ENCODE data around the gene PABPN1L.

Gene PABPN1L

GRCh38 chr16:88901718-88902337 lies 35.4 kb upstream of the PABPN1L start:
- Histone ChIP-seq H3K4me3 (no peak overlapping the region), H3K27ac (no peak overlapping the region)
- TF ChIP-seq CTCF (IDR thresholded peaks at IDR 0.05), result no peak
- no peak for DNase-seq (ENCODE audit: low spot score)

- TF ChIP-seq CTCF (IDR thresholded peaks at IDR 0.05), result no peak
- Histone ChIP-seq H3K27ac (no peak overlapping the region), H3K4me3 (no peak overlapping the region)
- DNase-seq (ENCODE audit: low spot score), result no peak
Measured at GRCh38 chr16:88900662-88901052, 34.2 kb upstream of the PABPN1L start.

GRCh38 chr16:88899901-88900661 lies 33.6 kb upstream of the PABPN1L start:
- Histone ChIP-seq H3K27ac (no peak overlapping the region), H3K4me3 (no peak overlapping the region)
- no peak for DNase-seq (ENCODE audit: low spot score)
- no peak for TF ChIP-seq CTCF (IDR thresholded peaks at IDR 0.05)

- H3K27ac ChIP-seq, result no peak overlapping the region
- no peak for DNase-seq (ENCODE audit: low spot score)
- TF ChIP-seq CTCF (IDR thresholded peaks at IDR 0.05), result no peak
Measured at GRCh38 chr16:88897696-88898425, 31.4 kb upstream of the PABPN1L start.

GRCh38 chr16:88896238-88897070 lies 30.0 kb upstream of the PABPN1L start:
- H3K4me3 ChIP-seq, result no peak overlapping the region
- no peak for DNase-seq (ENCODE audit: low spot score)
- H3K27ac ChIP-seq, result no peak overlapping the region
- no peak for TF ChIP-seq CTCF (IDR thresholded peaks at IDR 0.05)

More at GRCh38 chr16:88897696-88898425, 31.4 kb upstream of the PABPN1L start:
- H3K4me3 ChIP-seq, result no peak overlapping the region

- H3K4me3 ChIP-seq, result no peak overlapping the region
- TF ChIP-seq CTCF (IDR thresholded peaks at IDR 0.05), result no peak
- DNase-seq (ENCODE audit: low spot score), result no peak
- H3K27ac ChIP-seq, result no peak overlapping the region
Measured at GRCh38 chr16:88895335-88895734, 28.9 kb upstream of the PABPN1L start.
